ENCODE results near the gene LGR5. TPM values are rescaled to one million over a fixed set of nuclear protein-coding genes. Genes with fewer than 3 reads are reported as not detected.

Gene LGR5
- total and polyA plus RNA-seq, 2 of the 4 experiments (the other 2 are of a cell fraction) = not detected

DNA sequence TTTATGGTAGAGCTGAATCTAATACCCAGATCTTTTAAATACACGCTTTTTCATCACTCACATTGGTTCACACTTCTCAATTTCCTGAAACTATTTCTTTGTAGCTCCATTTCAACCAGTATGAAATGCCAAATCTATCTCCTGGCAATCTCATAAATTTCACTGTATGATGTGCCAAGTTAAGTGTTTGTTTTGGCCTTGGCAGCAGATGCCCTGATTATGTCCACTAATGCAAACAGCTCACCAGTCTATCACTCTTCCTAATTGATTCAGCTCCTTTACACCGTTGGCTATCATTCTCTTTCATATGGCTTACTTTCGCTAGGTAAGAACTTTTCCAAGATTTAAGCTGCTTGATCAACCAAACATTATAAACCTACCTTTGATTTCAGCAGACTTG, 165.4 kb downstream of the LGR5 start:
- CTCF ChIA-PET = interaction anchor here (0.6 kb wide), 2 partner anchors 28 to 104 kb away, joined by 3 read pairs; no protein-coding TSS in a partner anchor
- BruUV-seq (replicated peaks) = no TSS peak
- no CpG with 5 or more reads among the region's 3 CpGs for WGBS, 2 experiments (ENCODE audit: extremely low coverage in 2 of 2, insufficient read length in 1 of 2)

More for the DNA sequence above, 165.4 kb downstream of the LGR5 start:
- no peak overlapping the region for H2AFZ ChIP-seq (replicated peaks; ENCODE audit: low read length, poor library complexity)
- no peak overlapping the region for H2BK15ac ChIP-seq (ENCODE audit: low read depth, low read length)
- no peak overlapping the region for H4K8ac ChIP-seq (ENCODE audit: low read depth in 2 of 2, low read length in 2 of 2)
- no peak overlapping the region for H3K56ac ChIP-seq (ENCODE audit: extremely low read depth, insufficient read depth, low read length)
- H4K5ac ChIP-seq (ENCODE audit: low read depth, low read length) = no peak overlapping the region
- H3K4me3 ChIP-seq (ENCODE audit: insufficient read depth, low read depth, low read length) = no peak overlapping the region
- no peak for DNase-seq
- no peak overlapping the region for H2BK20ac ChIP-seq (ENCODE audit: low read depth, low read length)
- H3K23ac ChIP-seq (ENCODE audit: low read depth, low read length) = no peak overlapping the region
- H4K20me1 ChIP-seq (ENCODE audit: insufficient read depth, low read length) = no peaks in the 10 kb centered on the region; the same call in 1 of the 2 replicates
- H3K36me3 ChIP-seq (ENCODE audit: control insufficient read depth, insufficient read depth, low read length) = peaks cover 16% of the 10 kb centered on the region
- H3K9me3 ChIP-seq (ENCODE audit: control insufficient read depth, insufficient read depth, low read length) = no peaks in the 10 kb centered on the region
- dilution Hi-C loops (cut with HindIII; ENCODE audit: low sequenced_read_pairs, unreplicated experiment) = no loop called here
- no peak overlapping the region for H2BK120ac ChIP-seq (ENCODE audit: low read depth, low read length)
- POLR2A ChIA-PET (ENCODE audit: unreplicated experiment) = no interaction called here
- no peak overlapping the region for H2BK5ac ChIP-seq (ENCODE audit: low read depth, low read length, poor library complexity, severe bottlenecking)
- ATAC-seq (ENCODE audit: low read depth) = no peak
- no peak overlapping the region for H2AK9ac ChIP-seq (replicated peaks; ENCODE audit: low read depth, low read length, poor library complexity)
- H3K27me3 ChIP-seq (ENCODE audit: control insufficient read depth, insufficient read depth, low read length) = no peaks in the 10 kb centered on the region
- intact Hi-C loops (cut with micrococcal nuclease) = loop anchor here (5.0 kb wide), 1 partner anchor 188 kb away; no protein-coding TSS in a partner anchor
- H3K79me1 ChIP-seq (ENCODE audit: low read depth in 1 of 2, low read length in 2 of 2) = peaks cover 0 to 4% of the 10 kb centered on the region in 2 experiments; a peak in 2 of 4 replicates
- TF ChIP-seq MXI1 (IDR thresholded peaks at IDR 0.05; ENCODE audit: borderline replicate concordance, low read depth, low read length) (no peak), POLR2A (IDR thresholded peaks at IDR 0.05; ENCODE audit: low read depth, low read length) (no peak), MAZ (IDR thresholded peaks at IDR 0.05; ENCODE audit: borderline replicate concordance, low read depth, low read length) (no peak), SMC3 (IDR thresholded peaks at IDR 0.05; ENCODE audit: low read depth, low read length) (no peak)
- TF ChIP-seq, protein P1, sequence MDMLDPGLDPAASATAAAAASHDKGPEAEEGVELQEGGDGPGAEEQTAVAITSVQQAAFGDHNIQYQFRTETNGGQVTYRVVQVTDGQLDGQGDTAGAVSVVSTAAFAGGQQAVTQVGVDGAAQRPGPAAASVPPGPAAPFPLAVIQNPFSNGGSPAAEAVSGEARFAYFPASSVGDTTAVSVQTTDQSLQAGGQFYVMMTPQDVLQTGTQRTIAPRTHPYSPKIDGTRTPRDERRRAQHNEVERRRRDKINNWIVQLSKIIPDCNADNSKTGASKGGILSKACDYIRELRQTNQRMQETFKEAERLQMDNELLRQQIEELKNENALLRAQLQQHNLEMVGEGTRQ (IDR thresholded peaks at IDR 0.05; ENCODE audit: low read depth, low read length) = no peak
- H3K27ac ChIP-seq (ENCODE audit: insufficient read depth, low read length) = no peak overlapping the region
- no peak overlapping the region for H3K4me2 ChIP-seq (ENCODE audit: low read depth, low read length)
- in situ Hi-C loops (cut with MboI; ENCODE audit: low sequenced_read_pairs) = no loop called here
- H3K4me1 ChIP-seq (ENCODE audit: control insufficient read depth, insufficient read depth, low read length) = no peaks in the 10 kb centered on the region
- no peak overlapping the region for H3K18ac ChIP-seq (ENCODE audit: low read depth, low read length)
- no peak overlapping the region for H3K9ac ChIP-seq (ENCODE audit: low read depth, low read length)
- H3K4ac ChIP-seq (ENCODE audit: low read depth, low read length) = no peak overlapping the region
- H3K14ac ChIP-seq (replicated peaks; ENCODE audit: low read depth, low read length) = no peak overlapping the region
- no peak overlapping the region for H2AK5ac ChIP-seq (ENCODE audit: low read depth, low read length)
- no peaks in the 10 kb centered on the region; the same call in 1 of the 2 replicates for H3K9me1 ChIP-seq (ENCODE audit: insufficient read depth, low read length)
- no peak overlapping the region for H4K91ac ChIP-seq (ENCODE audit: insufficient read depth, low read depth, low read length)

Data from IMR-90 (cell line).